GM12865 (cell line): ENCODE measurements around the gene ACOT11.

ENCODE experiments used
- DNase-seq: peaks from one replicate; pipeline ENCODE4 v3.0.0; 2010; ENCODE audit warnings: low read depth
- H3K4me3 ChIP-seq: 2 replicates; pipeline ENCODE4 v1.5.1; 2011; ENCODE audit warnings: mild to moderate bottlenecking, low read depth, low read length, control low read depth
- TF ChIP-seq, protein P1 (sequence below): IDR thresholded peaks from 2 replicates; pipeline ENCODE4 v1.5.1; 2011; ENCODE audit warnings: low read length, control low read depth, low read depth, inconsistent platforms; ENCODE audit not compliant: insufficient read depth; ENCODE audit errors: missing control alignments

ACOT11 gene

DNA sequence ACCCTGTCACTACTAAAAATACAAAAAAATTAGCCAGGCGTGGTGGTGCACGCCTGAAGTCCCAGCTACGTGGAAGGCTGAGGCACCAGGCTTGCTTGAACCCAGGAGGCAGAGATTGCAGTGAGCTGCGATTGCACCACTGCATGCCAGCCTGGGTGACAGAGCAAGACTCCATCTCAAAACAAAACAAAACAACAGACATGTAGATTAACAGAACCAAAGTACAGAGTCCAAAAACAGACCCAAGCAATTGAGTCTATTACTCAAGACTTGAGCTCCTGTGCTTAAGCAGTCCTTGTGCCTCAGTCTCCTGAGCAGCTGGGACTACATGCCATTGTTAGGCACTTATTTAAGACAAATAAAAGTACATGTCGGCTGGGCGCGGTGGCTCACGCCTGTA is 9.5 kb upstream of the ACOT11 start:
- TF ChIP-seq, protein P1, sequence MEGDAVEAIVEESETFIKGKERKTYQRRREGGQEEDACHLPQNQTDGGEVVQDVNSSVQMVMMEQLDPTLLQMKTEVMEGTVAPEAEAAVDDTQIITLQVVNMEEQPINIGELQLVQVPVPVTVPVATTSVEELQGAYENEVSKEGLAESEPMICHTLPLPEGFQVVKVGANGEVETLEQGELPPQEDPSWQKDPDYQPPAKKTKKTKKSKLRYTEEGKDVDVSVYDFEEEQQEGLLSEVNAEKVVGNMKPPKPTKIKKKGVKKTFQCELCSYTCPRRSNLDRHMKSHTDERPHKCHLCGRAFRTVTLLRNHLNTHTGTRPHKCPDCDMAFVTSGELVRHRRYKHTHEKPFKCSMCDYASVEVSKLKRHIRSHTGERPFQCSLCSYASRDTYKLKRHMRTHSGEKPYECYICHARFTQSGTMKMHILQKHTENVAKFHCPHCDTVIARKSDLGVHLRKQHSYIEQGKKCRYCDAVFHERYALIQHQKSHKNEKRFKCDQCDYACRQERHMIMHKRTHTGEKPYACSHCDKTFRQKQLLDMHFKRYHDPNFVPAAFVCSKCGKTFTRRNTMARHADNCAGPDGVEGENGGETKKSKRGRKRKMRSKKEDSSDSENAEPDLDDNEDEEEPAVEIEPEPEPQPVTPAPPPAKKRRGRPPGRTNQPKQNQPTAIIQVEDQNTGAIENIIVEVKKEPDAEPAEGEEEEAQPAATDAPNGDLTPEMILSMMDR, result no peak
- H3K4me3 ChIP-seq, result no peak overlapping the region
- no peak for DNase-seq

GRCh38 chr1:54540582-54541295 is 7.3 kb upstream of the ACOT11 start:
- TF ChIP-seq, protein P1, result no peak
- no peak overlapping the region for H3K4me3 ChIP-seq
- no peak for DNase-seq

GRCh38 chr1:54542120-54542961 is 5.7 kb upstream of the ACOT11 start:
- TF ChIP-seq, protein P1, result no peak
- H3K4me3 ChIP-seq, result peak overlapping the region; percentile 57
- peak; percentile 65 for DNase-seq

DNA sequence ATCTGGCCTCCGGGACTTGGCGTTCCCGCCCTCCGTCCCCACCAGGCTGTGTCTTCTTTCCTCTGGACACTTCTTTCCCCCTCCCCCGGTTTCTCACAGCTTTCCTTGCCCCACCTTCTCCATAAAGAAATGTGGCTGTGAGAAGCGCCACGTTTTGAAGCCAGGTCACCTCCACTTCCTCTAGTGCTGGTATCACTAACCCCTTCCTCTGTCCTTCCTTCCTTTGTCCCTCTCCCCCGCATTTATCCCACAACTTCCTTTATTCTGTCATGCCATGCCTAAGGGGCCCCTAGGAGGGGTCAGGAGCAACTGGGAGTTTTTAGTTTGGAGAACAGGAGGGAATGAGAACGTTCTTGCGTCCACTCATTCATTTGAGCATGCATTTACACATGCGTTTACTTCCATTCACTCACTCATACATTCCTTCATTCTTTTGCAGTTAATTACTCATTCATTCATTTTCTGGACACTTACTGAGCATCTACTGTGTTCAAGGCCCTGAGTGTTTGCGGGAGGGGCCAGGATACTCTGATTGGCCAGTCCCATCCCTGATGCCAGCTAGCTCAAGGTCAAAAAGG is 5.0 kb upstream of the ACOT11 start:
- H3K4me3 ChIP-seq, result no peak overlapping the region
- TF ChIP-seq, protein P1, result no peak
- no peak for DNase-seq

- DNase-seq, result no peak
- no peak overlapping the region for H3K4me3 ChIP-seq
- TF ChIP-seq, protein P1, result no peak
Measured at GRCh38 chr1:54543729-54544496, 4.1 kb upstream of the ACOT11 start.

DNA sequence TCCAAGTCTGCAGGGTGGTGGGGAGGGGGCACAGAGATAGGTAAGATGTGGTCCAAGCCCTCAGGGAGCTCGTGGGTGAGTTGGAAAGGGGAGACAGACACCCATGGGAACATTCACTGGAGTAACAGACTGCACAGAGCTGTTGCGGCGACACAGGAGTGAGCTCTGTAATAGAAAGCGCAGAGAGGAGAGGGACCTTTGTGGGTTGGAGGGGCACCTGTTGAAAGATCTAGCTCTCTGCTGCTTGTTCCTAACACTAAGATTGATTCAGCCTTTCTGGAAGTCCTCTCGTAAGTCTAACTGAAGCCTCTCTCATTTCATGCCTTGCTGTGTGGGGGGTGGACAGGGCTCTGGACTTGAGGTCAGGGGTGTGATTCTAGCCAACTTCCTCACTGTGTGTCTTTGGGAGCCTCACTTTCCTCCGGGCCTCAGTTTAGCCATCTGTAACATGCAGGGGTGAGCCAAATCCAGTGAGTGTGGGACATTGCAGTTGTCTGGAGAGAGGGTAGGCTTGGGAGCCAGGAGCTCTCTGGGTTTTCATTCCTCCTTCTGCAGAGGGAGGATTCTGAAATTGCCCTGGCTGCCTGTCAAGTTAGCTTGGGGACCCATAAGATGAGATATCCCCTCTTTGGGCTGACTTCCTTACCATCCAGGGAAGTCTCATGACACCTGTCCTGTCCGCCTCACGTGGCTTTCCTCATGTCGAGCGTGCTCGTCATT is 2.0 kb upstream of the ACOT11 start:
- TF ChIP-seq, protein P1, result no peak
- H3K4me3 ChIP-seq, result no peak overlapping the region
- no peak for DNase-seq
